Measurements from ENCODE around the gene AGPAT1.

DNA sequence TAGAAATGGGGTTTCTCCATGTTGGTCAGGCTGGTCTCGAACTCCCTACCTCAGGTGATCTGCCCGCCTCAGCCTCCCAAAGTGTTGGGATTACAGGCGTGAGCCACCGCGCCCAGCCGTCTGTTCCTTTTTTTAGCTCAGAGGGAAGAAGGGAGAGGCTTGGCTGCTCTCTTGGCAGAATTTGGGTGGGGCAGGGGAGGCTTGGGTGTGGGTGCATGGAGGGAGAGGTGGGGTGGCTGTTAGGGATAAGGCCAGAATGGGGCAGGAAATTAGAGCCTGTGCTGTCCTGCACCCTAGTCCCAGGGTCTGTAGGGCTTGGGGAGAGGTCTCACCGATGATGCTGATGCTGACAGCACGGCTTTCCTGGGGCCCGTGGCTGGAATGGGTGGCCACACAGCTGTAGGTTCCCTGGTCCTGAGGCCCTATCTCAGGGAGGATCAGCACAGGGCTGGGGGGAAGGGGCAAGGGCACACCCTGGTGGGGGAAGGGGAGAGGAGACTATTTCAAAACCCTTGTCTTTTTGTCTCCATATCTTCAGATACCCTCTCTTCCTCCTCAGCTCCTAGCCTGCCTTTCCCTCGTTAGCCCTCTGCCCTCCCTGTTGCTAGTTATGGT lies 6.1 kb upstream of the AGPAT1 start:
- TF ChIP-seq GATA2 (IDR thresholded peaks at IDR 0.05; ENCODE audit: low read depth, low read length) (no peak), GATA3 (IDR thresholded peaks at IDR 0.05; ENCODE audit: low read depth, low read length) (no peak)

Measured in SH-SY5Y (cell line).